Endometrial microvascular endothelial cells (primary cell): ENCODE data around the gene ASB13. TPM values are rescaled to one million over a fixed set of nuclear protein-coding genes. Genes with fewer than 3 reads are reported as not detected.

Experiments used
- in situ Hi-C: cut with HindIII; loops from 2 replicates; pipeline ENCODE4 v1.10.0; 2017; ENCODE audit warnings: low sequenced_read_pairs, low pct_unique_long_range_greater_than_20kb; ENCODE audit errors: inconsistent ontology term
- total RNA-seq: library from RNA; depleted of rRNA; stranded (reverse); fragments of >200 nt; gene quantifications from one replicate; pipeline ENCODE4 v1.2.3, GENCODE V29; 2015; ENCODE audit errors: inconsistent ontology term

The ASB13 gene
- total RNA-seq, 1 donor from 2014 or later: 10.3 TPM

DNA sequence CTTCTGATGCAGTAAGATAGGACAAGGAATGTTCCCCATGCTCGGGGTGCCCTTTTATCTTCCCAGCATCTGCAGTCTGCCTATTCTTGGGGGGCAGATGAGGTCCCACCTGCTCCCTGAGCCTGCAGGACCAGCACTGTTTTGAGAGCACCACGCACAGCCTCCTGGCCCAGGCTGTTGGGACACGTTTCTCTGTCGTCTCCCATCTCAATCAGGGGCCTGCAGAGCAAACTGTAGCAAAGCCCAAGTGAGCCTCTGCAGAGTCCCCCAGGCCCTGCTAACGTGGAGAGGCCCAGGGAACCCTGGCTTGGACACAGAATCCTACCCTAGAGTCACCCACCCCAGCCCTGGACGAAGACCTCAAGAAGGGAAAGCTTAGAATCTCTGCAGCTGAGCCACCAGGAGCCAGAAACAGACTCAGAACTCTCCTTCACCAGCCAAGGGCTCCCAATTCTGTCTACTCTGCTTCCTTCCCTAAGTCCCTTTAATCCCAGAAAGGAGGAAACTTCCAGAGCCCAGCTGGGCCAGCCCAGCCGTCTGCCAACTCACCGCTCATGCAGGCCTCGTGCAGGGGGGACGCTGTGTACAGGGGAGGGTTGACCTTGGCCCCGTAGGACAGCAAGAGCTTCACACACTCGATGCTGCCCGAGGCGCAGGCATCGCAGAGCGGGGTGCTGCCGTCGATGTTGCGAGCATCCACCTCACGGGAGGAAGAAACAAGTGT lies 15.6 kb downstream of the ASB13 start:
- in situ Hi-C loops: no loop called here

- in situ Hi-C loops: no loop called here
These were observed 16.6 kb downstream of the ASB13 start for GRCh38 chr10:5649746-5650145.

- in situ Hi-C loops: no loop called here
These were observed 17.6 kb downstream of the ASB13 start for GRCh38 chr10:5648494-5649457.

- in situ Hi-C loops: no loop called here
These were observed 18.7 kb downstream of the ASB13 start for GRCh38 chr10:5647507-5648240.

- in situ Hi-C loops: no loop called here
These were observed 20.3 kb downstream of the ASB13 start for GRCh38 chr10:5645944-5646617.

GRCh38 chr10:5645375-5645774 lies 21.0 kb downstream of the ASB13 start:
- in situ Hi-C loops: no loop called here

- in situ Hi-C loops: no loop called here
These were observed 21.5 kb downstream of the ASB13 start for GRCh38 chr10:5644930-5645329.

- in situ Hi-C loops: no loop called here
These were observed 22.9 kb downstream of the ASB13 start for GRCh38 chr10:5643346-5644067.

GRCh38 chr10:5641501-5641900 lies 24.9 kb downstream of the ASB13 start:
- in situ Hi-C loops: no loop called here

DNA sequence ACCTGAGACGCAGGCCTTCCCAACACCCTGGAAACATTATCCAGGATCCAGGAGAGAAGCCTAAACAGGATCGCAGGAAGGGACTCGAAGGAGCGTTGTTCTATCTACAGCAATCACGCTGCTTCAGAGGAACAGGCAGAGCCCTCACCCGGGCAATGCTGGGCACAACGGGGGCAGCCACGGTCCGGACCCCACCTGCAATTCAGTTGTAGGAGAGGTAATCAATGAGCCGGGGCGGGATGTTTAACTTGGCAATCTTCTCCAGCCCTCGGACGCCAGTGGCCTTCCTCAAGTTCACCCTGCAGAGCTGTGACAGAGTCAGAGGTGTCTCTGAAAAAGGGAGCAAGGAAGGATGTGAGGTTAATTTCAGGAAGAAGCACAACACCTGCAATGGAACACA lies 25.9 kb downstream of the ASB13 start:
- in situ Hi-C loops: no loop called here

GRCh38 chr10:5640036-5640435 lies 26.4 kb downstream of the ASB13 start:
- in situ Hi-C loops: no loop called here

DNA sequence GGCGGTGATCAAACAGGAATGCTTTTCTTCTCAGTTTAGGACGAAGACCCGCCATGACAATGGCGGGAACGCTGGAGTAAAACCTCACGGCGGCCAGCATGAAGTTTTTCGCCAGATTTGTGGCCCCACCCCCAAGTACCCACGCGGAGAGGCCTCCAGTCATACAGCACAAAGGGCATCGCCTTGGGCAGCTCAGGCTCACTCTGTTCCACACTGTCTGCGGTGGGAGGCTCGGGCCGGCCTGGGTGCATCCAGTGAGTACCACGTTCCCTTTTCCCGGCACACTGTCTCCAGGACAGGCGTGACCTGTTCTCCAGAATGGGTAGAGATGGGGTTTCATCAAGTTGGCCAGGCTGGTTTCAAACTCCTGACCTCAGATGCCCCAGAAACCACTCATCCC lies 27.3 kb downstream of the ASB13 start:
- in situ Hi-C loops: no loop called here

- in situ Hi-C loops: no loop called here
These were observed 27.9 kb downstream of the ASB13 start for GRCh38 chr10:5638494-5638893.

GRCh38 chr10:5634918-5635317 lies 31.5 kb downstream of the ASB13 start:
- in situ Hi-C loops: no loop called here

DNA sequence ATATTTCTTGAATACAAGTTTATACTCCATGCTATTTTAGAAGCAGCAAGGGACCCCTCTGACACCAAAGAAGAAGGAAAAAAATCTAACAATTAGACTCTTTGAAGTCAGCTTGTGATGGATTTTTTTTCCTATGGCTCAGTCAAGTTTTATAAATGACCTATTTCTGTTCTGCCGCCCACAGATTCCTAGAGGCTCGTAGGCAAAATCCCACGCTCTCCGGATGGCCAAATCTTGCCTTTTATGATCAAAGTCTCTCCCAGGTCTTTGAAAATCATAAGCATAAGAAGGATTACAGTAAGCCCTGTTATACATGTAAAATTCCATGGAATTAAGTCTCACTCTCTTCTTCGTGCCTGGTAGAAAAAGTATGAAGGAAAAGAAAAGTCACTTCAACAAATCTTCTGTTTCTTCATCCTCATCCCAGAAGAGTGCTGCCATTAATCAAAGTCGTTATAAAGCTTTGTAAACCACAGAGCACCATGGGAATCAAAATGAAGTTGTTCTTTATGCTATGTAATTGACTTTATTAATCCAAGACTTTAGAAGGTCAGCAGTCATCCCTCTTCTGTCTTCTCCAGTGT lies 33.1 kb downstream of the ASB13 start:
- in situ Hi-C loops: no loop called here

DNA sequence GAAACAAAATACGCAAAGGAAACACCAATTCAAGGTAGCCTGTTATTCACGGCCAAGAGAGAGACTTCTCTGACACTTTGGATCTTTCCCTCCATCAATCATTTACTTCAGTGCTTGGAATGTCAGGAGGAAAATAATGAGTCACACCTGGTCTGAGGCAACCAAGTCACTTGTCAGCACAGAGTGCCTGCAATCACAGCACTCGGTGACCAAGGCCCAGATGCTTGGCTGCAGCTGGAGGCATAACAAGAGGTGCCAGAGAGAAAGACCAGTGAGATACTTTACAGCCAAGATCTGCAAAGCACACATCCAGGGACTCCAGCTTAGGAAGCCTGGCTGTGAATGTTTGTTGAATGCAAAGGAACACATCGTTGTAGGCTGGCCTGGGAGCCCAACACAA lies 33.9 kb downstream of the ASB13 start:
- in situ Hi-C loops: no loop called here

DNA sequence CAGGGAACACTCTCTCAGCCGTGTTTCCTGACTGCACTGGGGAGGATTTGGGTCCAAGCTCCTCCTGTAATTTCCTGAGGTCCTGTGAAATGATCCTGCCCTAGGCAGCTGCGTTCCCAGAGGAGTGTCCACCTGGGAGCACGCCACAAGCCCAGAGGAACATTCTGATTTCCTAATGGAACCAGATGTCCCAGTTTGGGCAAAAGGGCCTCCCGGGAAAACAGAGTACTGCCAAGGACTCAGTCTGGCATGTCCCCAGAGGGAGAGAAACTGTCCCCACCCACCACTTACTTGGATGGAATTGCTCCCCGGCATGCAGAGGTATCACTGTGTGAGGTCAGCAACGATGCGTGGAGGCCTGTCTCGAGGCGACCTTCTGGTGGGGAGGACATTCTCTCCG lies 34.5 kb downstream of the ASB13 start:
- in situ Hi-C loops: no loop called here

- in situ Hi-C loops: no loop called here
These were observed 36.3 kb downstream of the ASB13 start for GRCh38 chr10:5630112-5630436.
